HG02852 (cell line): ENCODE data around the gene KLF13.
A peak's percentile ranks its signal among the peaks of the same experiment; 100 is the strongest.
"Not testable (repeated sequence)": the region's sequence is repeated elsewhere in the genome, so short reads cannot be mapped to it uniquely, and the experiment has no call there.

Experiments
- ATAC-seq: cut with Tn5 transposase; IDR thresholded peaks from one replicate; pipeline ENCODE4 v1.9.1; 2021; ENCODE audit warnings: mild to moderate bottlenecking, moderate library complexity; ENCODE audit not compliant: unreplicated experiment

The KLF13 gene

DNA sequence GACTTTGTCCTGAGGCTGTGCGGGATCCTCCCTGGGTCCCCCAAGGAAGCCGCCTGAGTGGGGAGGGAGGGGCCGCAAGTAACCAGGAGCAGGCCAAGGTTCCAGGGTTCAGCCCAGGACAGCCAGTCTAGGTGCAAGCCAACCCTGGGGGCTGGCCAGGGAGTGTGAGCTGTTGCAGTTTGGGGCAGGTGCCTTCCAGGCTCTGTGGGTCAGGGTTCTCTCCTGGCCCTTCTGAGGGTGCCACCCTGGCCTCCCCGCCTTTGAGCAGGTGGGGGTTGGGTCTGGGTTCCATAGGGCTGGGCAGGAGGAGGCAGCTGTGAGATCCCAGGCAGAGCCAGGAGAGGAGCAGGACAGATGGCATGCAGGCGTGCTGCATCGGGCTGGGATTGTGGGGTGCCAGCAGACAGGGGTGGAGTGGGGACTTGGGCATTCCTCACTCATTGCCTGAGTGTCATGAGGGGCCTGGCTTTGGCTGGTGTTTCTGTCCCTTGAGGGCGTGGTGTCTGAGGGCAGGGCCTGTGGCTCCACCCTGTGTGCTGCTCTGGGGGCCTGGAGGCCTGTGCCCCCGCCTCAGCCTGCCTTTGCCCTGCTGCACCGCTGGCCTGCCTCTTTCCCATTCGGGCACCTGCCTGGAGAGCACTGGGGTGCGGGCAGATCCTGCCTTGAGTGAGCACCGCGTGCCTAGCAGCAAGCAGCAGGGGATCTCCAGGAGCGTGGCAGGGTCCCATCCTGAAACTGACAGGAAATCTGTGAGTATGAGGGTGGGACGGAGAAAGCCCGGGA lies 18.4 kb downstream of the KLF13 start:
- peak; percentile 27 for ATAC-seq

- peak; percentile 37 for ATAC-seq
Measured at GRCh38 chr15:31345606-31346366, 19.2 kb downstream of the KLF13 start.

DNA sequence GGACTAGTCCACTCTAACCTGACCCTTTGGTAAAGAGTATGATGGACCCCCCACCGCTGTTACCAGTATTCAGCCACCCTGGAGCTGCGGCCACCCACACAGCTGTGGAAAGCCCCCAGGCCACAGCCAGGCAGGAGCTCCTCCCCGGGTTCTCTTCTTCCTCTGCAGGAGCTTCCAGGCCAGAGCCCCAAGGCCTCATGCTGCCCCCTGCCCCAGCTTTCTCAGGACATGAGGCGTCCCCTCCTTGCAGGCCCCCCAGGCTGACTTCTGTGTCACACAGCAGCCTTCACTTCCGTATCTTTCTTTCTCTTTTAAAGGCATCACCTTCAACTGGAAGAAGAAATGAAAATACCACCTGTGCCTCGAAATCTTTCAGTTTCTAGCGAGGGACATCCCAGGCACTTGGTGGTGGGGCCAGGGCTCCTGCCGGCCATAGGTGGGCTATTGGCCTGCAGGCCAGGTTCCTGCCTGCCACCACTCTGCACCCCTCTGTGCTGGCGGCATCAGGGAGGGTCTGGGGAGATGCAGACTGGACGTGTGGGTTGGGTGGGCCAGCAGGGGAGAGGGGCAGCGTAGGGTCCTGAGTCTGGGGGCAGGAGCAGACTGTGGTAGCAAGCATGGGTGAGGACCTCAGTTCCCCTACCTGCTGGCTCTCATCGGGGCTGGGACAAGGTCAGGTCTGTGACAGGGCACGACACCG lies 19.9 kb downstream of the KLF13 start:
- ATAC-seq: peak; percentile 48

- ATAC-seq: no peak
Measured at GRCh38 chr15:31347067-31347975, 20.7 kb downstream of the KLF13 start.

DNA sequence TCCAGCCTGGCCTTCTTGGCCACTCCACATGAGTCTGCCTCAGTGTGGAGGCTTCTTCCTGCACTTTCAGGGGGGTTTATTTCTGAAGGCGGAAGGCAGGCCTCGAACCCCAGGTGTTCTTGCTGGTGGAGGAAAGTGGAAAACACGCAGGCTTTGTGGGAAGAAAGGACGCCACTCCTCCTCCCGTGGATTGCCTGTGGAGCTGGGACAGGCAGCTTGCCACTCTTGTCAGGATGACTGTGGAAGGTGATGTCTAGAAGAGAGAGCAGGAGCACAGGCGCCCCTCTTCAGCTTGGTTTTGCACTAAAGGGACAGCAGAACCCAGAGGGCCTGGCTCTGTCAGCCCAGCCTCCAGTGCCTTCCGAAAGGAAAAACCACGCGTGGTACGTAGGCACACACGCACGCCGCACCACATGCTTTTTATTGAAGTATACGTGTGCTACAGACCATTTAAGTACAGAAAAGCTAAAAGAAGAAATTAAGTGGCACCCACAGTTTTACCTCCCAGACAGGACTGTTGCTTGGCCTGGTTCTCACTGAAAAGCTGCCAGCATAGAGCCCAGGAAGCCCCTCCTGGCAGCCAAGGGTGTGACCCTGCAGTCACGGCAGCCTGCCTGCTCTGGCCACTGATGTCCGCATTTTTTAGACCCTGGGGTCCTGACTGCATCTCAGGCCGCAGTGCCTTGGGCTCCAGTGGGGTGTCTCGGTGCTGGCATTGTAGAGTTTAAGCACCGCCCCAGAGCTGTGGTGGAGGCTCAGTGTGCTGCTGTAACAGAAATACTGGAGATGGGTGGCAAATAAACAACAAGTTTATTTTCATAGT lies 21.6 kb downstream of the KLF13 start:
- ATAC-seq: no peak

DNA sequence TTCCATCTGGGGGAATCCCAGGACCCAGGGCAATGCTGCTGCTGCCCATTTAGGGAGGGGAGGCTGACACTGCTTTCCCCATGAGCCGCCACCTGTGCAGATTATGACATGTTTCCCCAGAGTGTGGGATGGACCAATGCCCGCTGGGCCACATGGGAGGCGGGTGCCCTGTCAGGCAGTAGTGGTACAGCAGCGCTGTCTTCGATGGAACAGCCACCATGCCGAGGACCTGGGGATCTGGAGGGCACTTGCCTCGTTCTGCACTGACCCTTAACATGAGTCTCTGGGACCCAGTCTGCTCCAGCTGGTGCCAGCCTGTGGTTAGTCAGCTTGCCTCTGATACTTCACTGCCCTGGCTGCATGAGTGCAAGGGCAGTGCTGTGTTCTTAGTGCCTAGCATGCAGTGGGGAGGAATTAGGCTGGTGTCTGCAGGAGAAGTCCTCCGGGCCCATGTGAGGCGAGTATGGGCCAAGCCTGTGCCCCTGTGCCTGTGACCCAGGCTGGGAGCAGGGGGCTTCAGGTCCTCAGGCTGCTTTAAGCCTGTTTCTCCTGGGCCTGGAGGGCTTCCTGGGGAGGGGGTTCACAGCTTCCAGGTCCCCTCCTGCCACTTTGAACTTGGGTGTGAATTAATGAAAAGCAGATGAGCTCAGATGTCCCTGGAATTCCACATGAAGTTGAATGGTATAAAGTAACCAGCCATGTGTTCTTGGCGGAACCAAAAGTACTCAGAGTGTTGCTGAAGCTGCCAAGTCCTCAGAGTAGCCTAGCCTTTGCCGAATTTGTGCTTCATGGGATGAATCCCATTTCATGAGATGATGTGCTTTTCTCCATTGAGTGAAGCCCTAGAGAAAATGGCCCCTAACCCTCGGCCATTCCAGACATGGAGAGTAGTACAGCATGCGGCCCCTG lies 22.9 kb downstream of the KLF13 start:
- no peak for ATAC-seq

DNA sequence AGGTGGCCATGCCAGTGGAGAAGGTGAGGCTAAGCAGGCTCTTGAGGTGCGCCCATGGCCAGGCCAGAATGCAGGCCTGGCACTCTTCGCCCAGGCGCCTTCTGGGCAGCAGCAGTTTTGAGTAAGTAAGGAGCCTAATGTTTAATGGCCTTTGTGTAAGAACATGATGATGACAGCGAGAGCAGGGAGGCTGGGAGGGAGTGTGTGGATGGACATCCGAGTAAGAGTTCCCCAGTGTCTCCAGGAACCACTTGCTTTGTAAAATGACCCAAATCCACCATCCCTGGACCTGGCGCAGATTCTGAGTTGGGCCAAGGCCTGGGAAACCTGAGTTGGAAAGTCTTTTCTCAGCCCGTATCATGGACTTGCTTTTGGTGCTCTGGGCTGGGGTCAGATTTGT lies 24.1 kb downstream of the KLF13 start:
- no peak for ATAC-seq

- ATAC-seq: no peak
Measured at GRCh38 chr15:31352339-31352751, 25.7 kb downstream of the KLF13 start.

- peak; percentile 61 for ATAC-seq
Measured at GRCh38 chr15:31352911-31353811, 26.5 kb downstream of the KLF13 start.

DNA sequence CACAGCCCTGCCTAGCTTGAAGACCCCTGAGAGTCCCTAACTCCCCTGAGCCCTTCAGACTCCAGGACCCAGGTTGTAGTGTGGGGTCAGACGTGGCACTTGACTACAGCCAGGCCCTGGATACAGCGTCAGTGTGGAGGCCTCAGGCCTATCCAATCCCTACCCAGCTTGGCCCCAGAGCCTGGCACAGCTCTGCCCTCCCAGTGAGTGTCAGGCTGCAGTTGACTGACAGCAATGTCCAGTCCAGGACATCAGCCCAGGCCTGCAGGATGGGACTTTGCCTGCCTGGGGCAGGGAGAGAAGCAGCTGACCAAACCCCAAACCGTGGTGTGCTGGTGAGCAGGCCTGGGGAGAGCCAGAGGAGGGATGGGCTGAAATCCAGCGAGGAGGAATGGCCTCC lies 27.3 kb downstream of the KLF13 start:
- ATAC-seq: no peak

DNA sequence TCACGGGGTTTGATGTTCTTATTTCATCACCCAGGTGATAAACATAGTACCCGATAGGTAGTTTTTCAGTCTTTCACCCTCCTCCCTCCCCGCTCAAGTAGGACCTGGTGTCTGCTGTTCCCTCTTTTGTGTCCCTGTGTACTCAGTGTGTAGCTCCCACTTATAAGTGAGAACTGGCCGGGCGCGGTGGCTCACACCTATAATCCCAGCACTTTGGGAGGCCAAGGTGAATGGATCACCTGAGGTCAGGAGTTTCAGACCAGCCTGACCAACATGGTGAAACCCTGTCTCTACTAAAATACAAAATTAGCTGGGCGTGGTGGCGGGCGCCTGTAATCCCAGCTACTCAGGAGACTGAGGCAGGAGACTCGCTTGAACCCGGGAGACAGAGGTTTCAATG lies 29.5 kb downstream of the KLF13 start:
- ATAC-seq: not testable (repeated sequence)

DNA sequence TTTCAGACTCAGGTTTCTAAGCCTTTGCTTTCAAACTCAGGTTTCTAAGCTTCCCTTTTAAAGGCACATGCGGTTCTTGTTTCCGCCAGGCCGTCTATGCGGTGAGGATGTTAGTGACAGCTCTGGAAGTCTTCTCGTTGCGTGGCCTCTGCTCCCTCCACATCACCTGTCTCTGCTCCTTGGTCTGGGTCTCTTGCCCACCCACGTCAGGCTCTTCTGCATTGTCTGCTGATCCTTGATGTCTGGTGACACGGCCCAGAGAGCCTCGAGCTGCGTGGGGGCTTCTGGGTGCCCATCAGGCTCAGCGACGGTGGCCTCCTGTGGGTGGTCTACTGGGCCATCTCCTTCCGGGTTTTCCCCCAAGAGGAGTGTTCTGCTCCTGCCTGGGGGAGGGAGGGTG lies 30.5 kb downstream of the KLF13 start:
- ATAC-seq: no peak

GRCh38 chr15:31358163-31358562 lies 31.5 kb downstream of the KLF13 start:
- ATAC-seq: no peak

DNA sequence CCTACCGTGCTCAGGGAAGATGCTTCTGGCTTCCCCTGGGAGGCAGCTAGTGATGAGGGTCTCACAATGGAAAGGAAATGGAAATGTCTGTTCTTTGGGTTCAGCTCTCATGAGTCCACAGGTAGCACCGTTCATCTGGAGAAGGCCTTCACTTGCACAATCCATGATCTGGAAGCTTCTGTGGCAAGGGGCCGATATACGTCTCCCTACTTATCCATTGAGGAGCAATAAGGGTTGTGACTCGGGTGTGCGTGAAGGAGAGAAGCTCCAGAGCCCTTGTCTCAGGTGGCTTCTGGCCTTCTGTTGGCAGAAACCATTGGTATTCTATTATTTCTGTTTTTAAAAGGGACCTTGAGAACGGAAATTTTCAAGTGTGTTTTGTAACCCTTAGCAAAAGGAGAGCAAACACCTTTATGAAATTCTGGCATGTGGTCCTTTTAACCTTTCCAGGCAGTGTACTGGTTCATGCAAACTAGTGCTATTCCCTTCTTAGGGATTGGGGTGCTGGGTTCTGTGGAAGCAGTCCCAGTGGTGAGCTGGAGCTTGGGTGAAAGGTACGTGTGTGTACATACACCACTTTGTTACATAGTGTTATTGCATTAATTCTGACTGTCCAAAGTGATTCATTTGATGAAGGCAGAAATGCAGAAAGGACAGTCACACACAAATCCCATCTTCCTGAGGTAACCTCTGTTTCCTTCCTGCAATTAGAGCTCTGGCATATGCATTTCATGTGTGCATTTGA lies 32.5 kb downstream of the KLF13 start:
- ATAC-seq: no peak

DNA sequence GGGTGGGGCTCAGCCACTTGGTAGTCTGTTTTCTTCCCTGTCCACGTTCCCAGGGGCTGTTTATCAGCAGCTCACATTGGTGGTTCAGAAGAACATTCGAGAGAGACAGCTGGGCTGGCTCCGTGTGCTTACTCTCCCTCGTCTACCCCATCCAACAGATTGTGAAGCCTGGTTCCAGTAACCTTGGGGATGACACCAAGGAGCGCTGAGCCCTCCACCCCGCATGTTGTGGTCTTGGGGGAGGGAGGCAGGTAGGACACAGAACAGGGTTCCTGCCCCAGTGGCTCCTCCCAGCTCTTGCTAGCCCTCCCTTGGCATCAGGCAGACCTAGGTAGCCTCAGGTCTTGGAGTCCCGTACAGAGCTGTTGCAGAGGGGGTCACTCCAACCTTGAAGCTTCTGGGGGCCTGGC lies 33.1 kb downstream of the KLF13 start:
- ATAC-seq: no peak

DNA sequence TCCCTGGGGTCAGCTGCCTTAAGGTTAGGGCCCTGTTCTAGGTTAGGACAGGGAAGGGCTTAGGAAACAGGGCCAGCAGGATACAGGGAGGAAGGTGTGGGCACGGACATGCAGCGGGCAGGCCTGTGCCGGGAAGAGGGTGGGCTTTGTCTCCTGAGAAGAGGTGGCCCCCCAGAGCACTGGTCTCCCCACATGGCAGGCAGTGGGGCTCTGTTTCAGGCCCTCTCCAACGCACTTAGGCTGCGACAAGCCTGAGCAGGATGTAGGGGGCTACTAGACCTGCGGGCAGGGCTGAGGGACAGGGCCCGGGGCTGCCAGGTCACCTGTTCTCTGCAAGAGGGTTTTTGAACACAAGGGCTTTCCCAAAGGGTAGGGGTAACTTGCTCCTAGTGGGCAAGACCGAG lies 33.5 kb downstream of the KLF13 start:
- no peak for ATAC-seq
